ENCODE data around the gene KPNA1. TPM values are rescaled to one million over a fixed set of nuclear protein-coding genes. Genes with fewer than 3 reads are reported as not detected.

The KPNA1 gene
- total and polyA plus RNA-seq, 2 of the 13 experiments (the other 11 are each of a cell fraction or from before 2014, with no cell fraction given) = 15.4 to 30.0 TPM

DNA sequence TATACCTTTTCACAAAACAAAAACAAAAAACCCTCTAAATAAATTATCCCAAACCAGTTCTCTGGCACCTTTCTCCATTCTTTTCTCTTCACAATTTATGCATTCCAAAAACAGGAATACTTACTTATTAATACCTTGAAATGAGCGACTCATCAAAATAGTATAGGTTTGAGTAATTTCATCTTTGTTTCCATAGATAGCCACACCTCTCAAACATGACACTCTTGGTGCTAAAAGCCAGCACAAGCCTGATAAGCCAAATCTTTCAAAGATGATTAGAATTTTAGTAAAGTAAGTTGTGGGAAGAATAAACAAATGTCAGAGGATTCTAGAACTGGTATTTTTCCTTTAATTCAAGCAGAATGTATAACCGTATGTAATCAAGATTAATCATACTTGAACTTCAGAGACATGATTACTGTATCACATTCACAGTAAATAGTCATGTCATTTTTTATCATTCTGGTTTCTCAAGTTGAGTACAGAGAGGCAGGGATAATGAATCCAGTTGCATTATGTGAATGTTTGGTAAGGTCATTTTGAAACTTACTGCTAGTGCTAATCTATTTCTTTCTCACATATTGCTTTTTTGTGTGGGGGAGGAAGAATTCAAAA is 86.8 kb downstream of the KPNA1 start (continued):
- TF ChIP-seq SMAD1 (CRISPR knock-in tag; IDR thresholded peaks at IDR 0.05; ENCODE audit: borderline replicate concordance, low read depth) (no peak), ZNF205 (CRISPR knock-in tag; IDR thresholded peaks at IDR 0.05) (no peak), KDM5A (IDR thresholded peaks at IDR 0.05; ENCODE audit: borderline replicate concordance, low read length) (no peak), ZNF556 (CRISPR knock-in tag; IDR thresholded peaks at IDR 0.05; ENCODE audit: borderline replicate concordance) (no peak), SKI (IDR thresholded peaks at IDR 0.05; ENCODE audit: partially characterized antibody) (no peak), CBX2 (IDR thresholded peaks at IDR 0.05; ENCODE audit: low read depth, low read length) (no peak), CBX2 (CRISPR knock-in tag; IDR thresholded peaks at IDR 0.05; ENCODE audit: low read depth) (no peak), CEBPG (CRISPR knock-in tag; IDR thresholded peaks at IDR 0.05) (no peak)
- TF ChIP-seq, protein P1, sequence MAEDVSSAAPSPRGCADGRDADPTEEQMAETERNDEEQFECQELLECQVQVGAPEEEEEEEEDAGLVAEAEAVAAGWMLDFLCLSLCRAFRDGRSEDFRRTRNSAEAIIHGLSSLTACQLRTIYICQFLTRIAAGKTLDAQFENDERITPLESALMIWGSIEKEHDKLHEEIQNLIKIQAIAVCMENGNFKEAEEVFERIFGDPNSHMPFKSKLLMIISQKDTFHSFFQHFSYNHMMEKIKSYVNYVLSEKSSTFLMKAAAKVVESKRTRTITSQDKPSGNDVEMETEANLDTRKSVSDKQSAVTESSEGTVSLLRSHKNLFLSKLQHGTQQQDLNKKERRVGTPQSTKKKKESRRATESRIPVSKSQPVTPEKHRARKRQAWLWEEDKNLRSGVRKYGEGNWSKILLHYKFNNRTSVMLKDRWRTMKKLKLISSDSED (CRISPR knock-in tag; IDR thresholded peaks at IDR 0.05) = no peak
- TF ChIP-seq, protein P2, sequence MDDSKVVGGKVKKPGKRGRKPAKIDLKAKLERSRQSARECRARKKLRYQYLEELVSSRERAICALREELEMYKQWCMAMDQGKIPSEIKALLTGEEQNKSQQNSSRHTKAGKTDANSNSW (CRISPR knock-in tag; IDR thresholded peaks at IDR 0.05; ENCODE audit: borderline replicate concordance) = no peak
- TF ChIP-seq, protein P3, sequence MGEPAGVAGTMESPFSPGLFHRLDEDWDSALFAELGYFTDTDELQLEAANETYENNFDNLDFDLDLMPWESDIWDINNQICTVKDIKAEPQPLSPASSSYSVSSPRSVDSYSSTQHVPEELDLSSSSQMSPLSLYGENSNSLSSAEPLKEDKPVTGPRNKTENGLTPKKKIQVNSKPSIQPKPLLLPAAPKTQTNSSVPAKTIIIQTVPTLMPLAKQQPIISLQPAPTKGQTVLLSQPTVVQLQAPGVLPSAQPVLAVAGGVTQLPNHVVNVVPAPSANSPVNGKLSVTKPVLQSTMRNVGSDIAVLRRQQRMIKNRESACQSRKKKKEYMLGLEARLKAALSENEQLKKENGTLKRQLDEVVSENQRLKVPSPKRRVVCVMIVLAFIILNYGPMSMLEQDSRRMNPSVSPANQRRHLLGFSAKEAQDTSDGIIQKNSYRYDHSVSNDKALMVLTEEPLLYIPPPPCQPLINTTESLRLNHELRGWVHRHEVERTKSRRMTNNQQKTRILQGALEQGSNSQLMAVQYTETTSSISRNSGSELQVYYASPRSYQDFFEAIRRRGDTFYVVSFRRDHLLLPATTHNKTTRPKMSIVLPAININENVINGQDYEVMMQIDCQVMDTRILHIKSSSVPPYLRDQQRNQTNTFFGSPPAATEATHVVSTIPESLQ (CRISPR knock-in tag; conservative IDR thresholded peaks at IDR 0.05) = no peak
- TF ChIP-seq, protein P4, sequence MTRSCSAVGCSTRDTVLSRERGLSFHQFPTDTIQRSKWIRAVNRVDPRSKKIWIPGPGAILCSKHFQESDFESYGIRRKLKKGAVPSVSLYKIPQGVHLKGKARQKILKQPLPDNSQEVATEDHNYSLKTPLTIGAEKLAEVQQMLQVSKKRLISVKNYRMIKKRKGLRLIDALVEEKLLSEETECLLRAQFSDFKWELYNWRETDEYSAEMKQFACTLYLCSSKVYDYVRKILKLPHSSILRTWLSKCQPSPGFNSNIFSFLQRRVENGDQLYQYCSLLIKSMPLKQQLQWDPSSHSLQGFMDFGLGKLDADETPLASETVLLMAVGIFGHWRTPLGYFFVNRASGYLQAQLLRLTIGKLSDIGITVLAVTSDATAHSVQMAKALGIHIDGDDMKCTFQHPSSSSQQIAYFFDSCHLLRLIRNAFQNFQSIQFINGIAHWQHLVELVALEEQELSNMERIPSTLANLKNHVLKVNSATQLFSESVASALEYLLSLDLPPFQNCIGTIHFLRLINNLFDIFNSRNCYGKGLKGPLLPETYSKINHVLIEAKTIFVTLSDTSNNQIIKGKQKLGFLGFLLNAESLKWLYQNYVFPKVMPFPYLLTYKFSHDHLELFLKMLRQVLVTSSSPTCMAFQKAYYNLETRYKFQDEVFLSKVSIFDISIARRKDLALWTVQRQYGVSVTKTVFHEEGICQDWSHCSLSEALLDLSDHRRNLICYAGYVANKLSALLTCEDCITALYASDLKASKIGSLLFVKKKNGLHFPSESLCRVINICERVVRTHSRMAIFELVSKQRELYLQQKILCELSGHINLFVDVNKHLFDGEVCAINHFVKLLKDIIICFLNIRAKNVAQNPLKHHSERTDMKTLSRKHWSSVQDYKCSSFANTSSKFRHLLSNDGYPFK (CRISPR knock-in tag; IDR thresholded peaks at IDR 0.05; ENCODE audit: borderline replicate concordance) = no peak

Data from HepG2 (cell line).